Loucy (cell line): Measurements from ENCODE around the gene TSPAN19.

Source experiments
- H2AFZ ChIP-seq: fragments of 200-600 bp; sonication (generic); 2 replicates; pipeline ENCODE4 v1.6.0; 2016; ENCODE audit warnings: antibody characterized with exemption, mild to moderate bottlenecking, low read length, moderate library complexity
- H3F3A ChIP-seq: fragments of 200-600 bp; 2 replicates; pipeline ENCODE4 v1.6.0; 2016; ENCODE audit warnings: antibody characterized with exemption, low read depth, mild to moderate bottlenecking
- H3K27me3 ChIP-seq: fragments of 200-600 bp; sonication (generic); 2 replicates; pipeline ENCODE4 v1.6.1; 2014; ENCODE audit warnings: low read length, mild to moderate bottlenecking; ENCODE audit not compliant: insufficient read depth, poor library complexity, severe bottlenecking
- H3K36me3 ChIP-seq: fragments of 200-600 bp; sonication (generic); 2 replicates; pipeline ENCODE4 v1.6.1; 2016; ENCODE audit warnings: low read length; ENCODE audit not compliant: insufficient read depth
- H3K4me1 ChIP-seq: fragments of 200-600 bp; sonication (generic); 2 replicates; pipeline ENCODE4 v1.5.1; 2014; ENCODE audit warnings: low read length, mild to moderate bottlenecking; ENCODE audit not compliant: insufficient read depth, poor library complexity, severe bottlenecking
- H3K4me2 ChIP-seq: fragments of 200-600 bp; sonication (generic); 2 replicates; pipeline ENCODE4 v1.6.0; 2014; ENCODE audit warnings: antibody characterized with exemption, low read length, low read depth, mild to moderate bottlenecking; ENCODE audit not compliant: poor library complexity, severe bottlenecking
- H3K4me3 ChIP-seq: fragments of 200-600 bp; sonication (generic); 2 replicates; pipeline ENCODE4 v1.5.1; 2014; ENCODE audit warnings: low read length, mild to moderate bottlenecking, mixed read lengths; ENCODE audit not compliant: poor library complexity, severe bottlenecking
- H3K79me2 ChIP-seq: fragments of 200-600 bp; sonication (generic); 2 replicates; pipeline ENCODE4 v1.6.1; 2014; ENCODE audit warnings: low read length; ENCODE audit not compliant: insufficient read depth
- H3K9ac ChIP-seq: fragments of 200-600 bp; sonication (generic); 2 replicates; pipeline ENCODE4 v1.6.0; 2014; ENCODE audit warnings: mild to moderate bottlenecking, low read depth, low read length, moderate library complexity; ENCODE audit not compliant: poor library complexity, severe bottlenecking
- H3K9me2 ChIP-seq: fragments of 200-600 bp; sonication (generic); replicated peaks from 2 replicates; pipeline ENCODE4 v1.6.1; 2016; ENCODE audit warnings: low read depth, low read length, mixed read lengths
- H3K9me3 ChIP-seq: fragments of 200-600 bp; sonication (generic); 2 replicates; pipeline ENCODE4 v1.6.1; 2014; ENCODE audit warnings: mild to moderate bottlenecking, antibody characterized with exemption, low read length, low read depth; ENCODE audit not compliant: insufficient read depth
- H4K20me1 ChIP-seq: fragments of 200-600 bp; sonication (generic); 2 replicates; pipeline ENCODE4 v1.6.0; 2014; ENCODE audit warnings: antibody characterized with exemption, low read length, mild to moderate bottlenecking; ENCODE audit not compliant: insufficient read depth, poor library complexity, severe bottlenecking
- EZH2phosphoT487 ChIP-seq: fragments of 200-600 bp; IDR thresholded peaks from 2 replicates; pipeline ENCODE4 v1.6.1; 2018; ENCODE audit warnings: antibody characterized with exemption, mild to moderate bottlenecking, moderate library complexity, borderline replicate concordance
- TF ChIP-seq, protein P1 (sequence below): fragments of 200-600 bp; sonication (generic); conservative IDR thresholded peaks from 2 replicates; pipeline ENCODE4 v1.5.1; 2014; ENCODE audit warnings: mild to moderate bottlenecking, antibody characterized with exemption, low read length

The TSPAN19 gene

DNA sequence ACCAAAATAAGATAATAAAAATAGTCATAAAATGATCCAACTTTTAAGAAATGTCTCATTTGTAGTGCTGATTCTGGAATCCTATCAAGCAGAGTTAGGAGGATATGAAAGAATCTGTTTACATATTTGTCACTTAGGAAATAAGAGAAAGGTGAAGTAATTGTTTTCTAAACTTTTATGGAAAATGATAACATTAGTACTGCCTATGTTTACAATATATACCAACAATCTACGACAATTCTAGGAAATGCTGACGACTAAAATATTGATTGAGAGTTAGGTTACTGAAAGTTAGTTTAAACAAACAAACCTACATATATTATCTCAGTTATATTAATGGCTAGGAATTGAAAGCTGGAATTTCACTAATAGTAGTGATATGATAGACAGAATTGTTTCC lies 18.0 kb downstream of the TSPAN19 start:
- Histone ChIP-seq H3K36me3 (no peaks in the 10 kb centered on the region), H3K9me2 (no peaks in the 10 kb centered on the region), H4K20me1 (no peaks in the 10 kb centered on the region), H3K9ac (no peak overlapping the region), H3K4me2 (no peak overlapping the region), H3K9me3 (no peaks in the 10 kb centered on the region), H3K79me2 (no peaks in the 10 kb centered on the region), H2AFZ (no peak overlapping the region), H3K4me3 (no peak overlapping the region), H3K27me3 (no peaks in the 10 kb centered on the region), H3K4me1 (no peaks in the 10 kb centered on the region), H3F3A (no peaks in the 10 kb centered on the region)
- TF ChIP-seq, protein P1, sequence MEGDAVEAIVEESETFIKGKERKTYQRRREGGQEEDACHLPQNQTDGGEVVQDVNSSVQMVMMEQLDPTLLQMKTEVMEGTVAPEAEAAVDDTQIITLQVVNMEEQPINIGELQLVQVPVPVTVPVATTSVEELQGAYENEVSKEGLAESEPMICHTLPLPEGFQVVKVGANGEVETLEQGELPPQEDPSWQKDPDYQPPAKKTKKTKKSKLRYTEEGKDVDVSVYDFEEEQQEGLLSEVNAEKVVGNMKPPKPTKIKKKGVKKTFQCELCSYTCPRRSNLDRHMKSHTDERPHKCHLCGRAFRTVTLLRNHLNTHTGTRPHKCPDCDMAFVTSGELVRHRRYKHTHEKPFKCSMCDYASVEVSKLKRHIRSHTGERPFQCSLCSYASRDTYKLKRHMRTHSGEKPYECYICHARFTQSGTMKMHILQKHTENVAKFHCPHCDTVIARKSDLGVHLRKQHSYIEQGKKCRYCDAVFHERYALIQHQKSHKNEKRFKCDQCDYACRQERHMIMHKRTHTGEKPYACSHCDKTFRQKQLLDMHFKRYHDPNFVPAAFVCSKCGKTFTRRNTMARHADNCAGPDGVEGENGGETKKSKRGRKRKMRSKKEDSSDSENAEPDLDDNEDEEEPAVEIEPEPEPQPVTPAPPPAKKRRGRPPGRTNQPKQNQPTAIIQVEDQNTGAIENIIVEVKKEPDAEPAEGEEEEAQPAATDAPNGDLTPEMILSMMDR = no peak
- no peak for TF ChIP-seq EZH2phosphoT487

DNA sequence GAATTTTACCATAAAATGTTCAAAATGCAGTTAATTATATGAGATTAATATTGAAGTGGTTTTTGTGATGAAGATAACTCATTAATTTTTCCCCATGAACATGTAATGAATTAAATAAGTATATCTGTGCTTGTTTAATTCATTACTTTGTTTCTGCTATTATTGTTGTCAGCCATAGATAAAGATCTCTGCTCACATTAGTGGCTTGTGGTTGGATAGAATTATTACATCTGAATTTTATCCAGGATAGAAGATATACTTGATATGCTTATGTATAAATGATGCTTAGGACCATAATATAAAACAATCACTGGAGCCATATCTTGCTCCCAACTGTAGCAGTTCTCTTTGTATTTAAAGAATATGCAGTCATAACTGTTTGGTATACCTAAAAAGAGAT lies 18.5 kb downstream of the TSPAN19 start:
- Histone ChIP-seq H3K4me3 (no peak overlapping the region), H3K4me2 (no peak overlapping the region), H3K9ac (no peak overlapping the region), H3K79me2 (no peaks in the 10 kb centered on the region), H3K36me3 (no peaks in the 10 kb centered on the region), H3K9me3 (no peaks in the 10 kb centered on the region), H3K4me1 (no peaks in the 10 kb centered on the region), H4K20me1 (no peaks in the 10 kb centered on the region), H2AFZ (no peak overlapping the region), H3F3A (no peaks in the 10 kb centered on the region), H3K9me2 (no peaks in the 10 kb centered on the region), H3K27me3 (no peaks in the 10 kb centered on the region)
- no peak for TF ChIP-seq EZH2phosphoT487
- TF ChIP-seq, protein P1 = no peak

DNA sequence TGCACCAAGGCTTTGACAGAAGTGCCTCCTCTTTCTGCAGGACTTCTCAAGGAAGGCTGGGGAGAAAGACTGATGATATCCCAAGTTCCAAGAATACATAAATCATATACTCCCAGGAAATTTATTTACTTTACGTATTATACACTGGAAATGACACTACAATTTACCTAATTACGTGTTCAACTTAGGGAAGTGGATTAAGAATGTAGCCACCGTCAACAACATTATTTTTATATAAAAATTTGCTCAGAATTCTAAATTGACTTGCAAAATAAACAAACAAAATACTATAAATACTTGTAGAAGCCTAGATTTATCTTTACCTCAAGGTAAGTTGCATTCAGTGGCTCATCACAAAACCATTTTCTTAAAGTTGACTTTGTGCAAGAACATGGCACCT lies 18.9 kb downstream of the TSPAN19 start:
- H4K20me1 ChIP-seq = no peaks in the 10 kb centered on the region
- H3K4me3 ChIP-seq = no peak overlapping the region
- no peaks in the 10 kb centered on the region for H3K79me2 ChIP-seq
- H2AFZ ChIP-seq = no peak overlapping the region
- no peaks in the 10 kb centered on the region for H3K36me3 ChIP-seq
- no peaks in the 10 kb centered on the region for H3F3A ChIP-seq
- TF ChIP-seq EZH2phosphoT487 = no peak
- TF ChIP-seq, protein P1 = no peak
- no peak overlapping the region for H3K9ac ChIP-seq
- H3K4me2 ChIP-seq = no peak overlapping the region
- H3K27me3 ChIP-seq = no peaks in the 10 kb centered on the region
- no peaks in the 10 kb centered on the region for H3K9me3 ChIP-seq
- no peaks in the 10 kb centered on the region for H3K4me1 ChIP-seq
- no peaks in the 10 kb centered on the region for H3K9me2 ChIP-seq
